ENCODE measurements around the gene PLXNA3. TPM values are rescaled to one million over a fixed set of nuclear protein-coding genes. Genes with fewer than 3 reads are reported as not detected.

PLXNA3 gene
- total and polyA plus RNA-seq, 7 donors: 1.7 to 6.5 (median 3.3) TPM

DNA sequence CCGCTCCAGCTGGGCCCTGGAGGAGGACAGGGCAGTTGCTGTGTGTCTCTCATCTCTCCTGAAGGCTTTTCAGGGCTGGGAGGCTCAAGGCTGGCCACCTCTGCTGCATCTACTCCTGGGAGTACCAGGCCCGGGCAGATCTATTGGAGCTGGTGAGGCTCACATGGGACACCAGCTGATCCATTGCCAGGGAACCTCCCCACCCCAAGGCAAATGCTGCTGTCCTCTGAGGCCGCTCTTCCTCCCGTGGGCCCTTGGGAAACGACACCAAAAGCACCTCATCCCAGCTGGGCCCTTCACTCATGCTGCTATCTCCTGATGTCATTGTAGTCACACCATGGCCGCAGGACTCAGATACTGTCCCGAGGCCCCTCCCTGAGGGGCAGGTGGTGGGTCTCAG is 24.7 kb downstream of the PLXNA3 start:
- peaks cover 10% of the 10 kb centered on the region for H3K4me1 ChIP-seq
- H3K27ac ChIP-seq: peak overlapping the region; percentile 23
- intact Hi-C loops (cut with DNase I): no loop called here
- no peak overlapping the region for H3K4me3 ChIP-seq
- H3K27me3 ChIP-seq (ENCODE audit: insufficient read depth in 3 of 3, low read length in 2 of 3): no peaks in the 10 kb centered on the region
- H3K36me3 ChIP-seq (ENCODE audit: insufficient read depth in 1 of 2, low read depth in 1 of 2): peaks cover 2 to 6% of the 10 kb centered on the region in 2 donors
- no peaks in the 10 kb centered on the region for H3K9me3 ChIP-seq
- TF ChIP-seq, protein P1, sequence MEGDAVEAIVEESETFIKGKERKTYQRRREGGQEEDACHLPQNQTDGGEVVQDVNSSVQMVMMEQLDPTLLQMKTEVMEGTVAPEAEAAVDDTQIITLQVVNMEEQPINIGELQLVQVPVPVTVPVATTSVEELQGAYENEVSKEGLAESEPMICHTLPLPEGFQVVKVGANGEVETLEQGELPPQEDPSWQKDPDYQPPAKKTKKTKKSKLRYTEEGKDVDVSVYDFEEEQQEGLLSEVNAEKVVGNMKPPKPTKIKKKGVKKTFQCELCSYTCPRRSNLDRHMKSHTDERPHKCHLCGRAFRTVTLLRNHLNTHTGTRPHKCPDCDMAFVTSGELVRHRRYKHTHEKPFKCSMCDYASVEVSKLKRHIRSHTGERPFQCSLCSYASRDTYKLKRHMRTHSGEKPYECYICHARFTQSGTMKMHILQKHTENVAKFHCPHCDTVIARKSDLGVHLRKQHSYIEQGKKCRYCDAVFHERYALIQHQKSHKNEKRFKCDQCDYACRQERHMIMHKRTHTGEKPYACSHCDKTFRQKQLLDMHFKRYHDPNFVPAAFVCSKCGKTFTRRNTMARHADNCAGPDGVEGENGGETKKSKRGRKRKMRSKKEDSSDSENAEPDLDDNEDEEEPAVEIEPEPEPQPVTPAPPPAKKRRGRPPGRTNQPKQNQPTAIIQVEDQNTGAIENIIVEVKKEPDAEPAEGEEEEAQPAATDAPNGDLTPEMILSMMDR (IDR thresholded peaks at IDR 0.05): no peak
- WGBS, 3 donors: 64 to 74% (median 69%) methylated on average over 7 of the region's 7 CpGs
- DNase-seq: no peak
- ATAC-seq: no peak

DNA sequence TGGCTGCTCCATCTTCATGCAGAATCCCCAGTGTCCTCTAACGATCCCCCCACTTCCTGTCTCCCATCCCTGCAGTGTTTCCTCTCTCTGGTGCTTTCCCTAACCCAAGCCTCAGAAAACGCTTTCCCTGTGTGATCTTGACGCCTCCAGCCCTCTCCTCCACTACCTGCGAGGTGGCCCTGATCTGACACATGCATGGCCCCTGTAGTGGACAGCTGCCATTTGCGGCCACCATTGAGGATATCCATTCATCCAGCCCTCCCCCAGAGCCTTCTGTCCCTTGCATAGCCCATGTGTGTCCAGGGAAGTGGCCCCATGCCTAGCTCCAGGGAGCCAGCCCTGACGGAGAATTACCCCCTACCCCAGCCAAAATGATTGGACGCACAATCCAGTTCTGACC is 25.2 kb downstream of the PLXNA3 start:
- Histone ChIP-seq H3K27ac (peak overlapping the region; percentile 89), H3K36me3 (ENCODE audit: insufficient read depth in 1 of 2, low read depth in 1 of 2) (peaks cover 2 to 11% of the 10 kb centered on the region in 2 donors), H3K4me1 (peaks cover 10% of the 10 kb centered on the region), H3K4me3 (no peak overlapping the region), H3K9me3 (no peaks in the 10 kb centered on the region), H3K27me3 (ENCODE audit: insufficient read depth in 3 of 3, low read length in 2 of 3) (no peaks in the 10 kb centered on the region)
- TF ChIP-seq, protein P1 (IDR thresholded peaks at IDR 0.05): no peak
- no peak for DNase-seq
- ATAC-seq: no peak
- 68 to 88% (median 77%) methylated on average over 6 to 7 of the region's 7 CpGs for WGBS, 3 donors
- intact Hi-C loops (cut with DNase I): no loop called here

DNA sequence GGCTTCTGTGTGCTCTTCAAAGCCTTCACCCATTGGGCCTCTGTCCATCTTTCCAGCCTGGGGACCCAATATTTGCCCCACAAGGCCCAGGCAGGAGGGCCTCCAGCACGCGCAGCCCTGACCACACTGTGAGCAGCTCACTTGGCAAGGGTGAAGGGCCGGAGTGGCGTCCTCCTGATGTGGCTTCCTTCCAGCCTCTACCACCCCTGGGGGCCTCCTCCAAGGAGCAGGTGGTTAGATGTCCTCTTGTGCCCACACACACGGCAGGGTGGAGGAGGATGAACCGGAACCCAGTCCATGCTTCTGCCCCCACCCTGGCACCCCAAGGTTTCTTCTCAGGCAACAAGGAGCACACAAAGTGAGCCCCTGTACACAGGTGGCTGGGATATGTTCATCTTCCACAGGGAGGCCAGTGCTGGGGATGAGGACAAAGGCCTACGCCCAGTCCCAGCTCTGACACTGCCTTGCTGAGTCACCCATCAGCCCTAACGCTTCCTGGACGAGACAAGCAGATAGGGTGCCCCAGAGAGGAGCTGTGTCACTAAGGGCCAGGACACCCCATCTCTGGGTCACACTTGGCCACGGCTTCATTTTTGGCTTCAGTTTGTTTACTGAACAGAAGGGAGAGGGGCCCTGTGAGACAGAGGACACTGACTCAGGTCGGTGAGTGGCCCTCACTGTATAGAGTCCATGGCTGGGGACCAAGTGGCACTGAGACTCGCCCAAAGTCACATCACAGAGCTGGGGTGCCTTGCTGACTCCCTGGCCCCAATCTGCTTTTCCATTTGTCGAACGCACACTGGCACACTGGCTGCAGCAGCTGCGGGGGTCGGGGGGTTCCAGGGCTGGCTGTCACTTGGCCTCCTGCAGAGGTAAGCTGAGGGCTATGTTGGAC is 26.4 kb downstream of the PLXNA3 start:
- DNase-seq: no peak
- Histone ChIP-seq H3K27ac (peak overlapping the region; percentile 89), H3K27me3 (ENCODE audit: insufficient read depth in 3 of 3, low read length in 2 of 3) (no peaks in the 10 kb centered on the region), H3K4me1 (peaks cover 10% of the 10 kb centered on the region), H3K36me3 (ENCODE audit: insufficient read depth in 1 of 2, low read depth in 1 of 2) (peaks cover 2 to 11% of the 10 kb centered on the region in 2 donors), H3K9me3 (no peaks in the 10 kb centered on the region), H3K4me3 (peak overlapping the region; percentile 74)
- peak; percentile 45 to 70 (median 58) for ATAC-seq
- intact Hi-C loops (cut with DNase I): no loop called here
- 56 to 67% (median 61%) methylated on average over 13 to 16 of the region's 16 CpGs for WGBS, 3 donors
- TF ChIP-seq, protein P1 (IDR thresholded peaks at IDR 0.05): no peak

DNA sequence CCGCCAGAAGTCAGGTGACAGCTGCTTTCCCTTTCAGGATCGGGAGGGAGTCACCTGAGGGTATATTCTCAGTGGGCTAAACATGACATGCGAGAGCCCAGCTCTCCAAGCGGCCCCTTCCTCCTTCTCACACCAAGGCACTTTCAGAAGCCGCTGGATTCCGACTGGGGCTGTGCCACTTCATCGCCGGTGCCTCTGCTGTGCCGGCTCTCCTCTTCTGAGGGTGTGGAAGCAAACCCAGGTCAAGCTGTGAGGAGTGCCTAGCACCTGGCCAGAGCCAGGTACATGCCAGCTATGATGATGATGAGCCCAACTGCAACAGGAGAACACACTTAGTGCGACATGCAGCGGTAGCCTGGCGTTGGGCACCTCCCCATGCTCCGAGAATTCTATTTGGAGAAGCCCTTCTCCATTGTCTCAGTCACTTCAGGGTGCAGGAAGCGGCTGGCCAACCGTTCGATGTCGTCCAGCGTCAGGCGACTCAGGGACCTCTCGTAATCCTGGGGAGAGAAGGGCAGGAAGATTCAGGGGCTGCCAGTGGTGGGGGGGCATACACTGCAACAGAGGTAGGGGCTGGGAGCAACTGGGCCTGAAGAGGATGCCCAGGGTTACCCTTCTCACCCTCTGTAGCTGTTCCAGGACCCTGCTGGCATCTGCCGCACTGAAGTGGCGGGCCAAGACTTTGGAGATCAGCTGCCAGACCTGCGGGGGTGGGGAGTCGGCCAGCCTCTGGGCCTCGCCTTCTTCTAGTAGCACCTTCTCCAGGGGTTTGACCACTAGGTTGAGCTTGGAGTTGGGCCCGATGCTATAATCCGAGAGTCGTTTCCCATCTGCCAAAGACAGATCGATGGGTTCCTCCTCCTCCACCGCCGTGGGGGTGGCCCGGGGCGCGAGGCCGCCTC is 27.3 kb downstream of the PLXNA3 start:
- Histone ChIP-seq H3K27ac (peak overlapping the region; percentile 89), H3K27me3 (ENCODE audit: insufficient read depth in 3 of 3, low read length in 2 of 3) (no peaks in the 10 kb centered on the region), H3K4me3 (peak overlapping the region; percentile 74), H3K9me3 (no peaks in the 10 kb centered on the region), H3K36me3 (ENCODE audit: insufficient read depth in 1 of 2, low read depth in 1 of 2) (peaks cover 2 to 11% of the 10 kb centered on the region in 2 donors), H3K4me1 (peaks cover 10% of the 10 kb centered on the region)
- DNase-seq (no peak), ATAC-seq (peak in 3 of 4 donors; percentile 12 to 34 (median 24))
- intact Hi-C loops (cut with DNase I): no loop called here
- TF ChIP-seq, protein P1 (IDR thresholded peaks at IDR 0.05): no peak
- WGBS, 3 donors: 20 to 55% (median 53%) methylated on average over 17 to 35 of the region's 35 CpGs

All from psoas muscle (tissue), 8 donors.